GM18867 (cell line): ENCODE data around the gene DCTN4.

Experiments
- ATAC-seq: cut with Tn5 transposase; IDR thresholded peaks from one replicate; pipeline ENCODE4 v1.9.1; 2021; ENCODE audit warnings: mild to moderate bottlenecking, moderate library complexity; ENCODE audit not compliant: unreplicated experiment

The DCTN4 gene

GRCh38 chr5:150672237-150672883 lies 86.5 kb downstream of the DCTN4 start:
- no peak for ATAC-seq

GRCh38 chr5:150671509-150672236 lies 87.1 kb downstream of the DCTN4 start:
- ATAC-seq = no peak

GRCh38 chr5:150670948-150671310 lies 87.9 kb downstream of the DCTN4 start:
- no peak for ATAC-seq

DNA sequence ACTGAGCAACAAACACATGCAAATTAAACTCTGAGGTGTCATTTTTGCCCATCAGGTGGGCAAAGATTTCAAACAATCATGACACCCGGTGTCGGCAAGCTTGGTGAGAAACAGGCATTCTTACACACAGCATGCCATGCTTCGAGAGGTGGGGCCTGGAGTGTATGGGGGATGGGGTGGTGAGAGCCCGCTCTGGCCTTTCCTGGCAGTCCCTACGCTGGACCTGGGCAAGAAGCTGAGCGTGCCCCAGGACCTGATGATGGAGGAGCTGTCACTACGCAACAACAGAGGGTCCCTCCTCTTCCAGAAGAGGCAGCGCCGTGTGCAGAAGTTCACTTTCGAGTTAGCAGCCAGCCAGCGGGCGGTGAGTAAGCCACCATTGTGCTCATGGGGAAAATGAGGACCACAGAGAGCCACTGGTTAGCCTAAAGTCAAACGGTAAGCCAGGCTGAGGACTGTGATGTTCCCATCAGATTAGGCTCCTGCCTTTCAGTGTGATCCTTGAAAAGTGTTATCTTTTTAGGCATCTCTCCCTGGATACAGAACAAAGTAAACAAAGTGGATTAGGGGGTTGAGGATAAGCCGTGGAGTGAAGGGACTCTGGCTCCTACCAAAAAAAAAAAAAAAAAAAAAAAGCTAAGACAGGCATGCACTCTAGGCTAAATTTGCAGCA lies 88.4 kb downstream of the DCTN4 start:
- ATAC-seq = no peak

DNA sequence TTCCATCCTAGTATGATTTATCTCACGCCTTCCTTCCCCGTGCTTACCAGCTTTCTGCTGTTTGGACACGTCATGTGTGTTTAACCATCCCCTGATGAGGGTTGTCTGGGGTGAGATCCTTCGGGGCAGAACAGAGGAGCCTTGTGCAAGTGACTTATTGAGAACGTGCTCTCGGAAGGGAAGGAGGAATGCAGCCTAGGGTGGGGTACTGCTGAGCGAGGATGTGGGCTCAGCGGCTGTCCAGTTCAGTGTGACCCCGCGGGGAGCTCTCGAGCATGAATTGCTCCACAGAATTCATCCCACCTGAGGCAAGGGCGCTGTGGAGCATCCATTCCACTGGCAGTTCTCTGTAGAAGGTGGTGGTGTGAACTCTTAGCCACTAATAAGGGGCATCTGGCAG lies 93.8 kb downstream of the DCTN4 start:
- ATAC-seq = no peak

GRCh38 chr5:150663936-150664335 lies 94.9 kb downstream of the DCTN4 start:
- ATAC-seq = no peak

GRCh38 chr5:150662731-150663516 lies 95.9 kb downstream of the DCTN4 start:
- ATAC-seq = no peak

DNA sequence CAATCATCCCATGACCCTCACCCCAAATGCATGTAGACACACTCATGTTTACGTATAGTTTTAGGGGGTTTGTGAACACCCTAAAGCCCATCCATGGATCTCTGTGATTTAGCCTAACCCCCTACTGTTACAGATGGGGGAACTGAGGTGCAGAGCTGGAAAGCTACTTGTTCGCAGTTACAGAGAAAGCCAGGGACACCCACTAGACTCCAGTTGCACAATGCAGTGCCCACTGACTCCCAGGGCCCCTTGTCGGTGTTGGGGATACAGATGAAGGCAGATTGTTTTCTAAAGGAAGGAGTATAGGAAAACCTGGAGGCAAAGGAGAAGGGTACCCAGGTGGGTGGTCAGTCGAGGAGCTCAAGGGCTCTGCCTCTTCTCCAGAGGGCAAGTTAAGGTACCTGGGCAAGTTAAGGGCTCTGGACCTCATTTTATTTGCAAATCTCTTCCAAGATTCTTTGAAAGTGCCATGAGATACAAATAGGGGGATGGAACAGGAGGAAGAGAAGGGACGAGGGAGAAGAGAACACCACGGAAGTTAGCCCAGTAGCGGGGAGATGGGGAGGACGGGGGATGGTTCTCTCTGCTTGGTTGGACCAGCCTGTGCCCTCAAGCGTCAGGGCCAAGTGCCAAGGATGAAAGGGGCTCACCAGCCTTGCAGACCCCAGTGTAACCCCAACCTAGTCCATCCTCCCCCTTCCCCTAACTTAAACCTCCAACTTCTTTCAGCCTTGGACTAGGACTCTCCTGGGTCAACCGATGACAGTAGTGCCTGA lies 96.8 kb downstream of the DCTN4 start:
- no peak for ATAC-seq

GRCh38 chr5:150661086-150661485 lies 97.7 kb downstream of the DCTN4 start, which contains the start of gene MYOZ3:
Gene MYOZ3, plus strand, starts transcription at chr5:150661251. Its CDS starts 1,691 bp downstream, at chr5:150662942.
- no peak for ATAC-seq

DNA sequence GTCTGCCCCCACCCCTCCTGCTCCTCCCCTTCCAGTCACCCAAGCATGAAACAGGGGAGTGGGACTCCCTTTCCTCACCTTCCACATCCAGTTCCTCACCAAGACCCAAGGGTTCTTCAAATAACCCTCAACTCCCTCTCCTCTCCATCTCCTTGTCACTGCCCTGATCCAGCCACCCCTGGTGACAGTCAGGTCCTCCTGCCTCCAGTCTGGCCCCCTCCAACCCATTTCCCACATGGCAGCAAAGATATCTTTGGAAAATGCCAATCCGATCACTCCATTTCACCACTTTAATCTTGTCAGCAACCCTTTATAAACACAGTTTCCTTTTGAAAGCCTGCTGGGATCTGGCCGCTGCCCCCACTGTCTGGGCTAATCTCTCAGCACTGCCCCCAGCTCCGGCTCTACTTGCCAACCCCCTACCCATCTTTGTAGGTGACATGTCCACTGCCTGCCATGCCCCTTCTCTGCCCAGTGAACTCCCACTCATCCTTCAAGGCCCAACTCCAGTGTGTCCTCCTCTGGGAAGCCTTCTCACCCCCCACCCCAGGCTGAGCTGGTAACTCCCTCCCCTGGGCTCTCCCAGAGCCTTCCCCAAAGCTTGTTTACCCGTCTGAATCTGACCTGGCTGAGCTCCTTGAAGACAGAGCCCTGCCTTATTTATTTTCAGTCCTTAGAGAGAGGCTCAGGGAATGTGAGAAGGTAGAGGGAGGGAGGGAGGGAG lies 98.5 kb downstream of the DCTN4 start:
- ATAC-seq = no peak

DNA sequence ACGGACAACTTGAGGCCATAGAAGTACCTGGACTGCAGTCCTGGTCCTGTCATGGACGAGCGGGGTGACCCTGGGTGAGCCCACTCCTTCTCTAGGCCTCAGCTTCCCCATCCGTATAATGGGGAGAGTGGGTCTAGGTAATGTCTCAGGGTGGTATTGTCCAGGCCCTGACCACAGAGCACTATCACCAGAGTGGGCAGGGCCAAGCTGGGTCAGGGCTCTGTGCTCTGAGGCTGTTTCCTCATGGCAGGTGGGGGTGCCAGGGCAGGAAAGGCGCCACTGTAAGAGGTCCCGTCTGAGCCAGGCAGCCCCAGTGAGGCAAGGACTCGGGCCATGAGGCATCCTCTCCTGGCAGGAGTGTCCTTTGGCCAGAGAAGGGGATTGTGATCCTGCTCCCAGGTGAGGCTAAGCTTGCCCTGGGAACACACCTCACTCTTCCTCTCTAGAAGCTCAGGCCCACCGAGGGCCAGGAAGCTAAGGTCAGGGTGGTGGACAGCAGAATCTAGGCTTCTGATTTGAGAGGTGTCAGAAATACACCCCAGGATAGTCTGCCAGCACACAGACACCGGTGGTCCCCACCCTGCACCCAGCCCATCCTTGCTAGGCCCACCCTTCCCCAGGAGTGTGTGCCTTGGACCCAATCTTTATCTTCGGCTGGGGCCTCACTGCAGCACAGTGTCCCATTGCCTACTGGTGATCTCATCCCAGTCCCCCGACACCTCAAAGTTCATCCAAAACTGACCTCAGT lies 99.3 kb downstream of the DCTN4 start:
- ATAC-seq = no peak

DNA sequence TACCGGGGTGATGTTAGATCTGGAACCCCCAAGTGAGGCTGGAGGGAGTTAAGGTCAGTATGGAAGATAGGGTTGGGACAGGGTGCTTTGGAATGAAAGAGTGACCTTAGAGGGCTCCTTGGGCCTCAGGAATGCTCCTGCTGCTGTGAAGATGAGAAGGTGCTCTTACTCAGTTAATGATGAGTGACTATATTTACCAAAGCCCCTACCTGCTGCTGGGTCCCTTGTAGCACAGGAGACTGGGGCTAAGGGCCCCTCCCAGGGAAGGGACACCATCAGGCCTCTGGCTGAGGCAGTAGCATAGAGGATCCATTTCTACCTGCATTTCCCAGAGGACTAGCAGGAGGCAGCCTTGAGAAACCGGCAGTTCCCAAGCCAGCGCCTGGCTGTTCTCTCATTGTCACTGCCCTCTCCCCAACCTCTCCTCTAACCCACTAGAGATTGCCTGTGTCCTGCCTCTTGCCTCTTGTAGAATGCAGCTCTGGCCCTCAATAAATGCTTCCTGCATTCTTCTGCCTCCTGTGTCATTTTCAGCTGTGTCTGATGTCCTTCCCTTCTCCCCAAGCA lies 100.0 kb downstream of the DCTN4 start:
- ATAC-seq = no peak
